EL (cell line): ENCODE data around the gene KANK4.

Source experiments
- DNase-seq: peaks from one replicate; pipeline ENCODE4 v3.0.0-alpha.2; 2016

KANK4 gene

GRCh38 chr1:62318756-62319544 lies at the start of gene KANK4:
KANK4 (minus strand) TSS chr1:62319434; CDS start chr1:62281564, 37,870 bp downstream.
- peak; percentile 15 for DNase-seq

GRCh38 chr1:62368989-62369388 lies 49.8 kb upstream of the KANK4 start:
- DNase-seq, result no peak

GRCh38 chr1:62367005-62367557 lies 47.8 kb upstream of the KANK4 start:
- DNase-seq, result no peak

GRCh38 chr1:62364721-62365120 lies 45.5 kb upstream of the KANK4 start:
- no peak for DNase-seq

- DNase-seq, result no peak
Measured at GRCh38 chr1:62362926-62363325, 43.7 kb upstream of the KANK4 start.

GRCh38 chr1:62362061-62362917 lies 43.1 kb upstream of the KANK4 start:
- DNase-seq, result no peak

GRCh38 chr1:62361431-62361830 lies 42.2 kb upstream of the KANK4 start:
- no peak for DNase-seq

GRCh38 chr1:62358665-62359373 lies 39.6 kb upstream of the KANK4 start:
- DNase-seq, result no peak

GRCh38 chr1:62357916-62358315 lies 38.7 kb upstream of the KANK4 start:
- DNase-seq, result no peak

GRCh38 chr1:62356257-62356835 lies 37.1 kb upstream of the KANK4 start:
- peak; percentile 80 for DNase-seq

- DNase-seq, result peak; percentile 20
Measured at GRCh38 chr1:62355095-62355494, 35.9 kb upstream of the KANK4 start.

- no peak for DNase-seq
Measured at GRCh38 chr1:62353853-62354252, 34.6 kb upstream of the KANK4 start.

GRCh38 chr1:62352387-62352786 lies 33.2 kb upstream of the KANK4 start:
- DNase-seq, result no peak

- no peak for DNase-seq
Measured at GRCh38 chr1:62349470-62350233, 30.4 kb upstream of the KANK4 start.

- DNase-seq, result no peak
Measured at GRCh38 chr1:62346886-62347285, 27.7 kb upstream of the KANK4 start.

- DNase-seq, result no peak
Measured at GRCh38 chr1:62343911-62344310, 24.7 kb upstream of the KANK4 start.

- DNase-seq, result no peak
Measured at GRCh38 chr1:62342270-62342669, 23.0 kb upstream of the KANK4 start.

- DNase-seq, result no peak
Measured at GRCh38 chr1:62341615-62342014, 22.4 kb upstream of the KANK4 start.

- DNase-seq, result no peak
Measured at GRCh38 chr1:62341089-62341488, 21.9 kb upstream of the KANK4 start.

GRCh38 chr1:62337706-62338631 lies 18.7 kb upstream of the KANK4 start:
- DNase-seq, result no peak
